Astrocyte (in vitro differentiated cells and primary cell): ENCODE results near the gene FARS2.

Experiments used
- CTCF ChIP-seq: IDR thresholded peaks from 2 replicates; pipeline ENCODE4 v1.5.1; 2011; ENCODE audit warnings: low read depth, mild to moderate bottlenecking, inconsistent platforms, low read length, moderate library complexity; ENCODE audit not compliant: insufficient read depth
- EZH2 ChIP-seq: IDR thresholded peaks from 2 replicates; pipeline ENCODE4 v1.6.1; 2012; ENCODE audit warnings: mild to moderate bottlenecking, low read length, inconsistent platforms; ENCODE audit not compliant: insufficient read depth

DNA sequence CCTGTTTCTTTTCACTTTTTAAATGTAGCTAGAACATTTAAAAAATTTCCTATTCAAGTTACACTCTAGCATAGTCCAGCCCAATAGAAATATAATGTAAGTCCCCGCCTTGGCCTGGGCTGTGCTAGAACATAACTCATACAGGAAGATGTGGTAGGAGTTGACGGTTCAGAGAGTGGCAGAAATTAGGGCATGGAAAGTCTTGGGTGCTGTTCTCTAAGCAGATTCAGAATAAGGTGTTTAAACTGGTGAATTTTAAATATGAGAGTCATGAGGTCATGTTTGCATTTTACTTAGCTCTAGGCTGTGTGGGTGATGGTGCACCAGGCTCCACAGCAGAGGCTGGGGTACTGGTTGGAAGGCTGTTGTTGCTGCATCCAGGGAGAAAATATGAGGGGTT is 256.5 kb downstream of the FARS2 start:
- TF ChIP-seq CTCF (no peak), EZH2 (no peak)
